HL-60 (cell line): Measurements from ENCODE around the gene TTF2.

Experiments used
- CTCF ChIP-seq: IDR thresholded peaks from one replicate; pipeline ENCODE4 v1.5.1; 2011; ENCODE audit warnings: low read length, control low read depth, inconsistent platforms; ENCODE audit not compliant: insufficient read depth
- POLR2AphosphoS5 ChIP-seq: IDR thresholded peaks from 2 replicates; pipeline ENCODE4 v1.6.1; 2012; ENCODE audit warnings: low read depth

- TF ChIP-seq CTCF (no peak), POLR2AphosphoS5 (no peak)
Measured at GRCh38 chr1:117049857-117050256, 10.3 kb upstream of the TTF2 start.
